GM15510 (cell line): ENCODE data around the gene ILK.
A peak's percentile ranks its signal among the peaks of the same experiment; 100 is the strongest.

ENCODE experiments used
- POLR2A ChIP-seq: IDR thresholded peaks from 3 replicates; pipeline ENCODE4 v1.6.1; 2011; ENCODE audit warnings: borderline replicate concordance; ENCODE audit not compliant: insufficient read length; ENCODE audit errors: extremely low read depth

Gene ILK

GRCh38 chr11:6587360-6587953, 16.1 kb upstream of the ILK start:
- TF ChIP-seq POLR2A = no peak

- no peak for TF ChIP-seq POLR2A
Measured at GRCh38 chr11:6588018-6588417, 15.6 kb upstream of the ILK start.

DNA sequence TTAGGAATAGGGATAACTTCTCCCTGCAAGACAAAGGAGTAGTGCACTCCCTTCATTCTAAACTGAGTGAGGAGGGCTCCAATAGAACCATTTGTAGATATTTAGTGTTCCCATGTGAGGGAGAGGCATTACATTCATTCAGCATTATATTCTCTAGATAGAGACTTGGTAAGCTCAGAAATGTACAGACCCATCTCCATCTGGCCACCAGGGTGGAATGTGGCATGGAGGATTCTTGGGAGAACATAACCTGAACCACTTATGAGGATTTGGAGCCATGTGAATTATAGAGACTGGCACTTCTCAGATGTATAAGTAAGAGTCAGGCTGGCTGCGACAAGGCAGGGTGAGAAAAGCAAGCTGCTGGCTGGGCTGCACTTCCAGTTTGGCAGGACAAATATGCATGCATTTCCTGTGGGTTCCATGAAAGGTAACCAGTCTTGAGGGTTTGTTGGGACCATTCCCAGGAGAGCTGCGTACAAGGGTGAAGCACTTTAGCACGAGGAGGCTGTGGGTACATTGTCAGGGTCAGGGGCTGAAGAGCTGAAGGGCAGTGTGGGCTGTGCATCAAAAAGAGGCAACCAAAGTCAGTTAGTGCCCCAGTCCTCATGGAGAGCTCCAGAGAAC, 9.3 kb upstream of the ILK start:
- TF ChIP-seq POLR2A = no peak

DNA sequence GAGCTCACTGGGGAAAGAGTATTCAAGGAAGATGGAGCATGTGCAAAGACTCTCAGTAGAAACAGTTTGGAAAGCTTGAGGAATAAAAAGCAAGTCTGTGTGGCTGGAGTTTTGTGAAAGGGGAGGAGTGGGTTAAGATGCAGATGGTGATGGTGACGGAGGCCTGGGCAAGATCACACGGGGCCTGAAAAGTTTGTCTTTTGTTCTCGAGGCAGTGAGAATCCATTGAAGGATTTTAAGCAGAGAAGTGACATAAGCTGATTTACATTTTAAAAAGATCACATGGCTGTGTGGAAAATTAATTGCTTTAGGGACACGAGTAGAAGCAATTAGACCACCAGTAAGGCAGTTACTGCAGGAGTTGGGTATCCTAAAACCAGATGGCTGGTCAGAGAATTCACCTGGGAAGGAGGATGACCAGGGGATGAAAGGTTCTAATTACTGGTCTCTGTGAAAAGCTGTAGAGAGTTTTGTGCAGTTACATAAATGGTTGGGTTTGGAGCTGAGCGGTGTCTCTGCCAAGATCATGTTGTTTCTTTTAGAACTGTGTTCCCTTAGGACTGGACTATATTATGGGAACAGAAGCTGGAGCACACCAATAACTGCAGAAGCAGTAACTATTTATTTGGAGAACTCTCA, 7.2 kb upstream of the ILK start:
- no peak for TF ChIP-seq POLR2A

GRCh38 chr11:6598555-6598954, 5.0 kb upstream of the ILK start:
- no peak for TF ChIP-seq POLR2A

- TF ChIP-seq POLR2A = no peak
Measured at GRCh38 chr11:6599449-6599848, 4.1 kb upstream of the ILK start.

DNA sequence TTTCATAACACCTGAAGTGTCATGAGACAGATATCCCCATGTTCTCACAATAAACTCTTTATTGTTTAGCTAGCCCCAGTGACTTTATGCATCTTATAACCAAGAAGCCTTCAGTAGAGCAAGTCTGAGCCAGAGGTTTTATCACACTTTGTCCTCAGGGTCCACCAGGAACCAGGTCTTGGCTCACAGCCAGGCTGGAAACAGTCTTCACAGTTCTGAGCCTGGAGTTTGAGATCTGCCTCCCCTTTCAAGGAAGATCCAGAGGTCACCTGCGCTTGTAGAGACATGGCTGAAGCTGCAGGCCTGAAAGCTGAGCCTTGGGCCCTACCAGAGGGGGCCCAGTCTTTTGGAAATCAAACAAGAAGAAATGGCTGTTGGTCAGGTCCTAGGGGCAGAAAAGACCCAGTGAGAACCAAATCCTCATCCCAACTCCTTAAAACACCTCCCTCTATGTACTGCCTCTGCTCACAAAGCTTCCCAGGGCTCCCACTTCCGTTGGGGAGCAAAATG, 3.6 kb upstream of the ILK start:
- TF ChIP-seq POLR2A = no peak

DNA sequence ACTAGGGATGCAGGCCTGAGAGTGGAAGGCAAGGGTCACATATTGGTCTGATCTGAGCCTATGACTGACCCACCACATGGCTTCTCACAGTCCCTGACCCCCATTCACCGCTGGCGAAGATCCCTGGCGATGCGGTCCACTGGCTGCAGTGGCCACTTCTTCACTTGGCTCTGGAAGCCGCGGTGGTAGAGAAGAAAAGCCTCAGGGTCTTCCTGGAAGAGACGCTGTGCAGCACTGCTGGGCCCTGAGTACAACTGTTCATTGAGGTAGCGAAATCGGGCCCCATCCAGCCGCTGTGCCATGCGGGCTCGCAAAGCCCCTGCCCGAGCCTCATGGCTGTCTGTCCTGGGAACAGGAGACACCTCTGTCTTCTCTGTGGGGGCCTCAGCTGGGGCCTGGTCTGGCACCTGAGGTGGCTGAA, 2.5 kb upstream of the ILK start:
- no peak for TF ChIP-seq POLR2A

GRCh38 chr11:6602096-6602940, 1.3 kb upstream of the ILK start:
- TF ChIP-seq POLR2A = no peak

DNA sequence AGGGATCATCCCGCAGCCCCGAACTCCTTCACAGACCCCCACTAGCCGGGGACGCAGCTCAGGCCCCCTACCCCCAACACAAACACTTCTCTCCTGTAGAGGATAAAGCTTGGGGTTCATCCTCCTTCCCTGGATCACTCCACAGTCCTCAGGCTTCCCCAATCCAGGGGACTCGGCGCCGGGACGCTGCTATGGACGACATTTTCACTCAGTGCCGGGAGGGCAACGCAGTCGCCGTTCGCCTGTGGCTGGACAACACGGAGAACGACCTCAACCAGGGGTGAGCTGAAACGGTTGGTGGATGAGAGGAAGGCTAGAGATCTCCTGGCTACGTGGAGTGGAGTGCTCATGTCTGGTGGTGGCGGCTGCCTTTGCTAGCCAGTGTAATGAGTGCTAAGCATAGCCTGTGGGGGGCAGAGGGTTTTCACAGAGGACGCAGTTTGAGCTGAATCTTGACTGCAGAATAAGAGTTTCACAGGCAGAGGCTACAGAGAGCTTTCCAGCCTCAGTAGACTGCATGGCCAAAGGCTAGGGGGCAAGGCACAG, 580 bp downstream of the ILK start:
- TF ChIP-seq POLR2A = no peak

DNA sequence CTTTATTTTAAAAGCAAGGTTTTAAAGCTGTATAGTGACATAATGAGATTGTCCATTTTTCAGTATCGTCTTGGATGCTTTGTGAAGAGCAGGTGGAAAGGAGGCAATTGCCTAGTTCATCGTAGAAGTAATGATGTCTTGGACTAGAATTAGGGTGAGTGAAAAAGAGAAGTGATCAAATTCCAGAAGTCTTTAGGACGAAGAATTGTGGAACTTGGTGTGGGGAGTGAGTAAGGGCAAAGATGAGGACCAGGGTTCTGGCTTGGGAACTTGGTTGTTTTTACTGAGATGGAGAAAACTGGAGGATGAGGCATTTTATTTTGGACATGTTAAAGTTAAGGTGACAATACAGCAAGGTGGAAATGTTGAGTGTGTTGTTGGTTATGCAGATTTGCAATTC, 1.2 kb downstream of the ILK start:
- no peak for TF ChIP-seq POLR2A

DNA sequence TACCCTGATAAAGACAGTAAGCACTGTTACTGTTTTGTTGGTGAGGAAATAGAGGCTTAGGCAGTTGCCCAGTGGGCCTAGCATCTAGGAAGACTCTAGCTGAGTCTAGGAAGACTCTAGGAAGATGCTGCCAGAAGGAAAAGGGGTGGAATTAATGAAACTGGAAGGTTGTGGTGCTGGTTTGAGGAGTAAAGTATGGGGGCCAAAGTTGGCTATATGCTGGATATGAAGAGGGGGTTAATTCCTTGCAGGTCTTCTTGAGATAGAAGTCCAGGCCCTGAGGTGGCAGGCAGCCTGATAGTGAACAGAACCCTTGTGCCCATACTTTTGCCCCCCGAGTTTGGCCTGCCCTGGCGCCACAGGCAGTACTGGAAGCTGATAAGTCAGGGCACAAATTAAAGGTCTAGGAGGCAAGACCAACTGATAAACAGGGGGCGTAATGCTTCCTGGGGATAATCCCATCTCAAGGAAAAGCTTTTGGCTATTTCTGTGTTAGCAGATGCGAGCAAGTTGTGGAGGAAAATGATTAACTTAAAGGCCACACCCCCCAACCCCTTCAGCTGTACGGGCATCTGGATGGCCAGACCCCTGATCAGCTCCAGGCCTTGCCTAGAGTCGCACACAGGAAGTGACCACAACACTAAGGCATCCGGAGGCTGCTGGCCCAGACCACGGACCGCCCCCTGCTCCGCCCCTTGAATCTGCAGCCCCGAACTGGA, 3.1 kb downstream of the ILK start:
- TF ChIP-seq POLR2A = peak; percentile 39

DNA sequence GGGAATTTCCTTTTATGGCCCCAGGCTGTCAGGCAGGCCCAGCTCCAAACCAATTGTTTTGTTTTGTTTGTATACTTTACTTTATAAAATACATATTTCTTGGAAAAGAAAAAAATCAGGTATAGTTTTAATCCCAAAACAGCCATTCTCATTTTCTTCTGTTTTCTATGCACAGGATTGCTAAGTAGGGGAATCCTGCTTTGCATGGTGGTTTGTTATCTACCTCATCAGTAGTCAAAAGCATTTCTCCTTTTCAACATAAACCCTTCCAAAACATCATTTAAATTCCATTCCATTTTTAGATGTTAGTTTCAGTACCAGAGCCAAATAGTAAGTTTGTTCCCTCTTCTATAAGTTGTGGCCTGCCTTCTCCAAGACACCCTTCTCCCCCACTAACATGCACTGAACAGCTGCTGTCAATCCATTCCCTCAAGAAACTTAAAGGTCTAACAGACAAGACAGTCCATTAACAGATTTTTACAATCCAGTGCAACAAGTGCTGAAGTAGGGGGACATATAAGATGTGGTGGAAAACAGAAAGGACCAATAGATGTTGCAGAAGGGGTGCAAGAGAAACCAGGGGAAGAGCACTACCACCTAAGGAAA, 3.7 kb downstream of the ILK start:
- TF ChIP-seq POLR2A = no peak

- no peak for TF ChIP-seq POLR2A
Measured at GRCh38 chr11:6608011-6608410, 4.4 kb downstream of the ILK start.

DNA sequence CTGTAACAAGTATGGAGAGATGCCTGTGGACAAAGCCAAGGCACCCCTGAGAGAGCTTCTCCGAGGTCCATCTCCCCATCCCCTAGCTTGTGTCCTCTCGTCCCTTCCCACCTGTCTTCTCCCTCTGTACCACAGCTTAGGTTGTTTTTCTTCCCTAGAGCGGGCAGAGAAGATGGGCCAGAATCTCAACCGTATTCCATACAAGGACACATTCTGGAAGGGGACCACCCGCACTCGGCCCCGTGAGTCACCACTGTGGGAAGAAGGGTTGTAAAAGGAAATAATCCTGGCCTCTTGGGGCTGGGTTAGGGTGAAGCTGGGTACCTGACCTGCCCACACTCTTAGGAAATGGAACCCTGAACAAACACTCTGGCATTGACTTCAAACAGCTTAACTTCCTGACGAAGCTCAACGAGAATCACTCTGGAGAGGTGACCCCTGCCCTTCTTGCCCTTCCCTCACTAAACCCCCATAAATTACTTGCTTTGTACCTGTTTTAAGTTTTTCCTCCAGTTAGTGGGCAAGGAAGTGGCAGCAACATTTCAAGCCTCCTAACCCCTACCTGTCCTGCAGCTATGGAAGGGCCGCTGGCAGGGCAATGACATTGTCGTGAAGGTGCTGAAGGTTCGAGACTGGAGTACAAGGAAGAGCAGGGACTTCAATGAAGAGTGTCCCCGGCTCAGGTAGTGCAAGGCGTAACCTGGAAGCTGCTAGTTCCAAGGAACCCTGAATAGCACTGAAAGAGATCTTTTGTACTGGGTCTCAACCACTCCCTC, 5.3 kb downstream of the ILK start:
- no peak for TF ChIP-seq POLR2A
